Measurements from ENCODE around the gene POLR2A.
"Not testable (repeated sequence)": the region's sequence is repeated elsewhere in the genome, so short reads cannot be mapped to it uniquely, and the experiment has no call there.

GRCh38 chr17:7470457-7470973, 13.7 kb upstream of the POLR2A start:
- TF ChIP-seq POLR2A (IDR thresholded peaks at IDR 0.05; ENCODE audit: low read length); GATA1 (IDR thresholded peaks at IDR 0.05; ENCODE audit: low read depth, low read length): not testable (repeated sequence)

Data from erythroblast (primary cell).